ENCODE results near the gene CCDC149.

Gene CCDC149

GRCh38 chr4:24928708-24929107 lies 15.9 kb upstream of the CCDC149 start:
- TF ChIP-seq, protein P1, sequence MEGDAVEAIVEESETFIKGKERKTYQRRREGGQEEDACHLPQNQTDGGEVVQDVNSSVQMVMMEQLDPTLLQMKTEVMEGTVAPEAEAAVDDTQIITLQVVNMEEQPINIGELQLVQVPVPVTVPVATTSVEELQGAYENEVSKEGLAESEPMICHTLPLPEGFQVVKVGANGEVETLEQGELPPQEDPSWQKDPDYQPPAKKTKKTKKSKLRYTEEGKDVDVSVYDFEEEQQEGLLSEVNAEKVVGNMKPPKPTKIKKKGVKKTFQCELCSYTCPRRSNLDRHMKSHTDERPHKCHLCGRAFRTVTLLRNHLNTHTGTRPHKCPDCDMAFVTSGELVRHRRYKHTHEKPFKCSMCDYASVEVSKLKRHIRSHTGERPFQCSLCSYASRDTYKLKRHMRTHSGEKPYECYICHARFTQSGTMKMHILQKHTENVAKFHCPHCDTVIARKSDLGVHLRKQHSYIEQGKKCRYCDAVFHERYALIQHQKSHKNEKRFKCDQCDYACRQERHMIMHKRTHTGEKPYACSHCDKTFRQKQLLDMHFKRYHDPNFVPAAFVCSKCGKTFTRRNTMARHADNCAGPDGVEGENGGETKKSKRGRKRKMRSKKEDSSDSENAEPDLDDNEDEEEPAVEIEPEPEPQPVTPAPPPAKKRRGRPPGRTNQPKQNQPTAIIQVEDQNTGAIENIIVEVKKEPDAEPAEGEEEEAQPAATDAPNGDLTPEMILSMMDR (IDR thresholded peaks at IDR 0.05; ENCODE audit: borderline replicate concordance, insufficient read depth, low read depth, low read length), result no peak
- H3K4me3 ChIP-seq (ENCODE audit: low read depth, low read length), result no peak overlapping the region

GRCh38 chr4:24927049-24927448 lies 14.2 kb upstream of the CCDC149 start:
- TF ChIP-seq, protein P1 (IDR thresholded peaks at IDR 0.05; ENCODE audit: borderline replicate concordance, insufficient read depth, low read depth, low read length), result no peak
- H3K4me3 ChIP-seq (ENCODE audit: low read depth, low read length), result no peak overlapping the region

DNA sequence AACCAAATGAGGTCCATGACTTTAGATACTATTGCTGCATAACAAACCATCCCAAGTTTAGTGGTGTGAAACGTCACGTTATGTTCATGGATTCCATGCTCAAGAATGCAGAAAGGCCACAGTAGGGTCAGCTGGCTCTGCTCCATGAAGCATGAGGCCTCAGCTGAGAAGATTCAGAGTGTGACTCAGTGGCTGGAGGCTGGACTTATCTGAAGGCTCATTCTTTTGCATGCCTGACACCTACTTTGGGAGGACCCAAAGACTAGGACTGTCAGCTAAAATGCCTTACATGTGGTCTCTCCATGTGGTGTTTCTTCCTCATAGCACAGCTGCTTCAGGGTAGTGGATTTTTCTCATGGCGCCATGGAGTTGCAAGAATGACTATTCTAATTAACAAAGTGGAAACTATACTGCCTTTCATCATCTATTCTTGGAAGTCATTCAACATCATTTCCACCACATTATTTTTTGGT lies 11.5 kb upstream of the CCDC149 start:
- TF ChIP-seq, protein P1 (IDR thresholded peaks at IDR 0.05; ENCODE audit: borderline replicate concordance, insufficient read depth, low read depth, low read length), result no peak
- no peak overlapping the region for H3K4me3 ChIP-seq (ENCODE audit: low read depth, low read length)

GRCh38 chr4:24923550-24923949 lies 10.7 kb upstream of the CCDC149 start:
- H3K4me3 ChIP-seq (ENCODE audit: low read depth, low read length), result no peak overlapping the region
- TF ChIP-seq, protein P1 (IDR thresholded peaks at IDR 0.05; ENCODE audit: borderline replicate concordance, insufficient read depth, low read depth, low read length), result no peak

- TF ChIP-seq, protein P1 (IDR thresholded peaks at IDR 0.05; ENCODE audit: borderline replicate concordance, insufficient read depth, low read depth, low read length), result no peak
- H3K4me3 ChIP-seq (ENCODE audit: low read depth, low read length), result no peak overlapping the region
These were observed 10.2 kb upstream of the CCDC149 start for GRCh38 chr4:24923002-24923401.

- H3K4me3 ChIP-seq (ENCODE audit: low read depth, low read length), result no peak overlapping the region
- TF ChIP-seq, protein P1 (IDR thresholded peaks at IDR 0.05; ENCODE audit: borderline replicate concordance, insufficient read depth, low read depth, low read length), result no peak
These were observed 9.6 kb upstream of the CCDC149 start for GRCh38 chr4:24922416-24922815.

GRCh38 chr4:24921491-24921890 lies 8.6 kb upstream of the CCDC149 start:
- H3K4me3 ChIP-seq (ENCODE audit: low read depth, low read length), result no peak overlapping the region
- TF ChIP-seq, protein P1 (IDR thresholded peaks at IDR 0.05; ENCODE audit: borderline replicate concordance, insufficient read depth, low read depth, low read length), result no peak
